CD14-positive monocyte (primary cell): ENCODE measurements around the gene COL26A1. TPM values are rescaled to one million over a fixed set of nuclear protein-coding genes. Genes with fewer than 3 reads are reported as not detected.

Experiments
- DNase-seq, 3 donors: peaks; one replicate each; pipeline ENCODE4 v3.0.0-alpha.2; 2011 to 2022
- H2AFZ ChIP-seq: 2 replicates; pipeline ENCODE4 v1.6.0; 2012; ENCODE audit warnings: mild to moderate bottlenecking, low read depth, low read length, inconsistent platforms; ENCODE audit not compliant: insufficient read depth, poor library complexity, severe bottlenecking
- H3K27ac ChIP-seq, 2 donors: 1 replicate in 1 of 2; 2 replicates in 1 of 2; pipeline ENCODE4 v1.5.1; 2012 to 2013; ENCODE audit warnings: low read length in 2 of 2, control low read depth in 1 of 2, inconsistent platforms in 1 of 2, low read depth in 1 of 2, mild to moderate bottlenecking in 1 of 2
- H3K27me3 ChIP-seq, 2 donors: one replicate each; pipeline versions ENCODE4 v1.6.0 to v1.6.1; 2011 to 2013; ENCODE audit warnings: low read length in 2 of 2; ENCODE audit not compliant: control insufficient read depth in 2 of 2, insufficient read depth in 2 of 2
- H3K36me3 ChIP-seq, 2 donors: replicated peaks in 1 of 2; 1 replicate in 1 of 2; 2 replicates in 1 of 2; pipeline versions ENCODE4 v1.5.1 to v1.6.1; 2012 to 2013; ENCODE audit warnings: low read length in 2 of 2, control low read depth in 1 of 2, inconsistent platforms in 1 of 2, mild to moderate bottlenecking in 1 of 2; ENCODE audit not compliant: insufficient read depth in 2 of 2, control insufficient read depth in 1 of 2
- H3K4me1 ChIP-seq, 2 donors: 1 replicate in 1 of 2; 2 replicates in 1 of 2; pipeline versions ENCODE4 v1.5.1 to v1.6.1; 2012 to 2013; ENCODE audit warnings: low read length in 2 of 2, control low read depth in 1 of 2, inconsistent platforms in 1 of 2, mild to moderate bottlenecking in 1 of 2, moderate library complexity in 1 of 2; ENCODE audit not compliant: insufficient read depth in 2 of 2, control insufficient read depth in 1 of 2
- H3K4me2 ChIP-seq: replicated peaks from 2 replicates; pipeline ENCODE3; 2012; ENCODE audit warnings: low read length, moderate library complexity, mild to moderate bottlenecking; ENCODE audit not compliant: poor library complexity, severe bottlenecking; ENCODE audit errors: extremely low read depth
- H3K4me3 ChIP-seq, 3 experiments: fragments of 200-600 bp in 1 of 3; sonication (generic) in 1 of 3; replicated peaks in 1 of 3; 1 replicate in 2 of 3; 2 replicates in 1 of 3; pipeline ENCODE4 v1.5.1; 2011 to 2013; ENCODE audit warnings: low read length in 3 of 3, mild to moderate bottlenecking in 3 of 3, control low read depth in 2 of 3, low read depth in 2 of 3, inconsistent platforms in 1 of 3, moderate library complexity in 1 of 3
- H3K79me2 ChIP-seq: 2 replicates; pipeline ENCODE4 v1.6.0; 2012; ENCODE audit warnings: mild to moderate bottlenecking, control low read depth, inconsistent platforms, low read length, moderate library complexity; ENCODE audit not compliant: insufficient read depth
- H3K9ac ChIP-seq: 2 replicates; pipeline ENCODE4 v1.6.0; 2017; ENCODE audit warnings: low read length, mild to moderate bottlenecking; ENCODE audit not compliant: insufficient read depth, poor library complexity, severe bottlenecking
- H3K9me3 ChIP-seq, 2 donors: replicated peaks in 1 of 2; 1 replicate in 1 of 2; 2 replicates in 1 of 2; pipeline versions ENCODE4 v1.5.1 to v1.6.1; 2012 to 2013; ENCODE audit warnings: low read length in 2 of 2, control low read depth in 1 of 2; ENCODE audit not compliant: control insufficient read depth in 1 of 2, insufficient read depth in 1 of 2
- H4K20me1 ChIP-seq: 2 replicates; pipeline ENCODE4 v1.6.0; 2012; ENCODE audit warnings: mild to moderate bottlenecking, low read length, control low read depth, moderate library complexity; ENCODE audit not compliant: insufficient read depth
- H3K27ac Mint-ChIP-seq, 7 donors: one replicate each; pipeline ENCODE4 v1.8.0; 2020; ENCODE audit warnings: mild to moderate bottlenecking in 7 of 7, mixed read lengths in 7 of 7, moderate library complexity in 6 of 7, inconsistent platforms in 2 of 7
- H3K27me3 Mint-ChIP-seq, 3 donors: one replicate each; pipeline ENCODE4 v1.8.0; 2021 to 2022; ENCODE audit warnings: low read depth in 3 of 3, mild to moderate bottlenecking in 3 of 3, mixed read lengths in 3 of 3, moderate library complexity in 3 of 3, inconsistent platforms in 1 of 3
- H3K36me3 Mint-ChIP-seq, 2 donors: one replicate each; pipeline ENCODE4 v1.8.0; 2020; ENCODE audit warnings: mixed read lengths in 2 of 2, inconsistent platforms in 1 of 2, mild to moderate bottlenecking in 1 of 2
- H3K4me1 Mint-ChIP-seq: one replicate; pipeline ENCODE4 v1.8.0; 2020; ENCODE audit warnings: mild to moderate bottlenecking, mixed read lengths
- H3K4me3 Mint-ChIP-seq, 2 donors: one replicate each; pipeline ENCODE4 v1.8.0; 2020; ENCODE audit warnings: mild to moderate bottlenecking in 2 of 2, mixed read lengths in 2 of 2, moderate library complexity in 1 of 2
- H3K9me3 Mint-ChIP-seq, 7 donors: one replicate each; pipeline ENCODE4 v1.8.0; 2020 to 2022; ENCODE audit warnings: mixed read lengths in 7 of 7, mild to moderate bottlenecking in 6 of 7, moderate library complexity in 6 of 7, inconsistent platforms in 2 of 7
- CTCF ChIP-seq: fragments of 200-600 bp; IDR thresholded peaks from one replicate; pipeline ENCODE4 v1.8.0; 2022; ENCODE audit warnings: antibody characterized with exemption, mild to moderate bottlenecking
- WGBS: methylation state at CpG from one replicate; pipeline ENCODE4 v1.1.5; 2013; ENCODE audit warnings: missing lambda C conversion rate; ENCODE audit not compliant: insufficient coverage; 5-methylcytosine and 5-hydroxymethylcytosine counted together
- intact Hi-C, 2 donors: fragments of 100-400 bp; cut with micrococcal nuclease; formaldehyde crosslinking; loops; one replicate each; pipeline versions ENCODE4 v1.15.0 to v1.15.1; 2023
- polyA plus RNA-seq, 3 donors: library from polyadenylated mRNA; depleted of rRNA in 1 of 3; unstranded in 2 of 3; stranded (reverse) in 1 of 3; fragments of 300-500 nt in 2 of 3; fragments of >200 nt in 1 of 3; fragmentation: Illumina TruSeq in 2 of 3; gene quantifications; 1 replicate in 2 of 3; 2 replicates in 1 of 3; pipeline ENCODE4 v1.2.3, GENCODE V29; 2012 to 2021

The COL26A1 gene
- polyA plus RNA-seq, 3 donors, result not detected

- Histone ChIP-seq H3K27me3 (no peaks in the 10 kb centered on the region), H3K4me1 (peaks cover 0 to 3% of the 10 kb centered on the region in 2 donors), H3K9me3 (no peaks in the 10 kb centered on the region), H3K4me3 (peak overlapping the region in 2 of 3 experiments; percentile 12 to 54), H3K79me2 (no peaks in the 10 kb centered on the region), H3K27ac (no peak overlapping the region), H3K9ac (peak overlapping the region; percentile 22), H3K36me3 (no peaks in the 10 kb centered on the region), H3K4me2 (peak overlapping the region; percentile 50), H4K20me1 (no peaks in the 10 kb centered on the region), H2AFZ (peak overlapping the region; percentile 69)
- H3K27ac Mint-ChIP-seq, result peak overlapping the region in 2 of 7 donors; percentile 38 to 50
- WGBS, result 95% methylated on average over 5 of the region's 5 CpGs
- DNase-seq, result no peak
- H3K4me1 Mint-ChIP-seq, result peaks cover 15% of the 10 kb centered on the region
- H3K36me3 Mint-ChIP-seq, result no peaks in the 10 kb centered on the region
- H3K9me3 Mint-ChIP-seq, result no peaks in the 10 kb centered on the region
- peak overlapping the region in 1 of 2 donors; percentile 83 for H3K4me3 Mint-ChIP-seq
- intact Hi-C loops, result no loop called here
- no peak for TF ChIP-seq CTCF
- peaks cover 0 to 7% (median 2%) of the 10 kb centered on the region in 3 donors for H3K27me3 Mint-ChIP-seq
These were observed 102.5 kb downstream of the COL26A1 start for GRCh38 chr7:101465131-101465530.

DNA sequence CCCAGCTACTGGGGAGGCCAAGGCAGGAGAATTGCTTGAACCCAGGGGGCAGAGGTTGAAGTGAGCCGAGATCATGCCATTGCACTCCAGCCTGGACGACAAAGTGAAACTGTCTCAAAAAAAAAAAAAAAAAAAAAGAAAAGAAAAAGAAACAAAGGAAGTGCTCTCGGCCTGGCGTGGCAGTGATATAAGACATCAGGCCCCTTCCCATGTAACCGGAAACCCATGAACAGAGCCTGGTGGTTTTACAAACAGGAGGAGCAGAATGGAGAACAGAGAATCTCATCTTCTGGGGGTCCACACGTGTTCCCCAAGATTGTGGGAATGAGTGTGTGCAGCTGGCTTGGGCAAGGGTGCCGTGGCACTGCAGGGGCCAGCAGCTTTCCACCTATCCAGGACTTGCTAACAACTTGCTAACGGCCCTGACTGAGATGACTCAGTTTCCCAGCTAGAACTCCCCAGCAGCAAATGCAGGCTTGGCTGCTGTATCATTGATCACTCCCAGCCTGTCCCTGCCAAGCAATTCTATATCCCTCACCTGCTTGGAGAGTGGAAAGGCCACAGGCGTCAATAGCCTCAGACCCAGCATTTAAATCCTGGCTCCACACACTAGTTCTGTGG is 103.0 kb downstream of the COL26A1 start:
- no peak for DNase-seq
- H4K20me1 ChIP-seq, result no peaks in the 10 kb centered on the region
- H3K4me3 Mint-ChIP-seq, result peak overlapping the region; percentile 48 to 83
- WGBS, result 0% methylated on average over 6 of the region's 9 CpGs
- peaks cover 15% of the 10 kb centered on the region for H3K4me1 Mint-ChIP-seq
- peaks cover 0 to 6% (median 2%) of the 10 kb centered on the region in 3 donors for H3K27me3 Mint-ChIP-seq
- peak overlapping the region in 2 of 7 donors; percentile 38 to 50 for H3K27ac Mint-ChIP-seq
- no peaks in the 10 kb centered on the region for H3K36me3 Mint-ChIP-seq
- intact Hi-C loops, result no loop called here
- peak overlapping the region; percentile 22 for H3K9ac ChIP-seq
- no peak for TF ChIP-seq CTCF
- H3K4me2 ChIP-seq, result peak overlapping the region; percentile 50
- H3K27me3 ChIP-seq, result no peaks in the 10 kb centered on the region
- H3K36me3 ChIP-seq, result no peaks in the 10 kb centered on the region
- peaks cover 0 to 3% of the 10 kb centered on the region in 2 donors for H3K4me1 ChIP-seq
- H3K9me3 ChIP-seq, result no peaks in the 10 kb centered on the region
- H3K79me2 ChIP-seq, result no peaks in the 10 kb centered on the region
- peak overlapping the region; percentile 69 for H2AFZ ChIP-seq
- H3K4me3 ChIP-seq, result peak overlapping the region in 2 of 3 experiments; percentile 12 to 54
- H3K27ac ChIP-seq, result no peak overlapping the region
- H3K9me3 Mint-ChIP-seq, result no peaks in the 10 kb centered on the region
